Measurements from ENCODE around the gene PCBP1. TPM values are rescaled to one million over a fixed set of nuclear protein-coding genes. Genes with fewer than 3 reads are reported as not detected.
"Not testable (repeated sequence)": the region's sequence is repeated elsewhere in the genome, so short reads cannot be mapped to it uniquely, and the experiment has no call there.

PCBP1 gene
- total and polyA plus RNA-seq, 5 donors, result 233 to 280 (median 242) TPM

- no peaks in the 10 kb centered on the region for H3K9me3 ChIP-seq (ENCODE audit: control insufficient read depth, low read length)
- no peak overlapping the region for H3K27ac ChIP-seq (ENCODE audit: low read length)
- H3K4me3 ChIP-seq (ENCODE audit: low read length), result no peak overlapping the region
- ATAC-seq (no peak), DNase-seq (no peak)
- intact Hi-C loops (cut with DNase I), result no loop called here
- no peaks in the 10 kb centered on the region for H3K27me3 ChIP-seq (ENCODE audit: control insufficient read depth, insufficient read depth)
- peaks cover 2% of the 10 kb centered on the region for H3K4me1 ChIP-seq (ENCODE audit: control insufficient read depth, insufficient read depth, low read length)
- WGBS, result 33% methylated on average over 1 of the region's 1 CpG
Measured at GRCh38 chr2:70128005-70128404, 40.7 kb downstream of the PCBP1 start.

- WGBS, result 70% methylated on average over 17 of the region's 17 CpGs
- intact Hi-C loops (cut with DNase I); H3K9me3 ChIP-seq (ENCODE audit: control insufficient read depth, low read length); H3K27ac ChIP-seq (ENCODE audit: low read length); H3K27me3 ChIP-seq (ENCODE audit: control insufficient read depth, insufficient read depth); H3K4me1 ChIP-seq (ENCODE audit: control insufficient read depth, insufficient read depth, low read length); DNase-seq; ATAC-seq: not testable (repeated sequence)
- H3K4me3 ChIP-seq (ENCODE audit: low read length), result peak overlapping the region; percentile 51
Measured at GRCh38 chr2:70131344-70132143, 44.3 kb downstream of the PCBP1 start.

- peak overlapping the region; percentile 51 for H3K4me3 ChIP-seq (ENCODE audit: low read length)
- WGBS, result 7% methylated on average over 8 of the region's 8 CpGs
- H3K27me3 ChIP-seq (ENCODE audit: control insufficient read depth, insufficient read depth), result no peaks in the 10 kb centered on the region
- no peaks in the 10 kb centered on the region for H3K9me3 ChIP-seq (ENCODE audit: control insufficient read depth, low read length)
- H3K4me1 ChIP-seq (ENCODE audit: control insufficient read depth, insufficient read depth, low read length), result peaks cover 9% of the 10 kb centered on the region
- peak overlapping the region; percentile 100 for H3K27ac ChIP-seq (ENCODE audit: low read length)
- DNase-seq (peak in 2 of 3 donors; percentile 76 to 79), ATAC-seq (peak; percentile 78 to 84)
- intact Hi-C loops (cut with DNase I), result no loop called here
Measured at GRCh38 chr2:70132244-70133126, 45.2 kb downstream of the PCBP1 start.

- intact Hi-C loops (cut with DNase I), result no loop called here
- 56% methylated on average over 1 of the region's 1 CpG for WGBS
- DNase-seq (no peak), ATAC-seq (no peak)
- peaks cover 9% of the 10 kb centered on the region for H3K4me1 ChIP-seq (ENCODE audit: control insufficient read depth, insufficient read depth, low read length)
- H3K4me3 ChIP-seq (ENCODE audit: low read length), result peak overlapping the region; percentile 51
- no peaks in the 10 kb centered on the region for H3K9me3 ChIP-seq (ENCODE audit: control insufficient read depth, low read length)
- peak overlapping the region; percentile 100 for H3K27ac ChIP-seq (ENCODE audit: low read length)
- H3K27me3 ChIP-seq (ENCODE audit: control insufficient read depth, insufficient read depth), result no peaks in the 10 kb centered on the region
Measured at GRCh38 chr2:70133127-70133452, 45.8 kb downstream of the PCBP1 start.

GRCh38 chr2:70133491-70134322 is 46.4 kb downstream of the PCBP1 start:
- Histone ChIP-seq H3K27ac (ENCODE audit: low read length) (peak overlapping the region; percentile 71), H3K27me3 (ENCODE audit: control insufficient read depth, insufficient read depth) (no peaks in the 10 kb centered on the region), H3K9me3 (ENCODE audit: control insufficient read depth, low read length) (no peaks in the 10 kb centered on the region), H3K4me1 (ENCODE audit: control insufficient read depth, insufficient read depth, low read length) (peaks cover 9% of the 10 kb centered on the region), H3K4me3 (ENCODE audit: low read length) (no peak overlapping the region)
- 58% methylated on average over 10 of the region's 10 CpGs for WGBS
- DNase-seq (no peak), ATAC-seq (peak; percentile 13 to 14)
- intact Hi-C loops (cut with DNase I), result no loop called here

GRCh38 chr2:70134323-70134983 is 47.2 kb downstream of the PCBP1 start:
- H3K4me3 ChIP-seq (ENCODE audit: low read length); intact Hi-C loops (cut with DNase I); ATAC-seq; DNase-seq; H3K4me1 ChIP-seq (ENCODE audit: control insufficient read depth, insufficient read depth, low read length); H3K27me3 ChIP-seq (ENCODE audit: control insufficient read depth, insufficient read depth); H3K9me3 ChIP-seq (ENCODE audit: control insufficient read depth, low read length): not testable (repeated sequence)
- WGBS, result 92% methylated on average over 10 of the region's 10 CpGs
- peak overlapping the region; percentile 71 for H3K27ac ChIP-seq (ENCODE audit: low read length)

Other genes with a start within 250 kb of the PCBP1 start
- gene SNRNP27, start 193.5 kb upstream of the PCBP1 start, total RNA-seq, result 10 to 100 TPM; 50.8 to 69.6 (median 57.4) TPM
- 61.4 TPM for gene SNRNP27, start 193.5 kb upstream of the PCBP1 start, polyA plus RNA-seq
- 1 to 10 TPM; 6.1 to 7.9 (median 6.6) TPM for gene MXD1, start 172.4 kb upstream of the PCBP1 start, total RNA-seq
- 2.7 TPM for gene MXD1, start 172.4 kb upstream of the PCBP1 start, polyA plus RNA-seq
- gene ASPRV1, start 125.8 kb upstream of the PCBP1 start, total RNA-seq, result 1 to 10 TPM in 3 of 4 donors, under 1 TPM in 1; 0.79 to 1.2 (median 1.1) TPM
- 0.84 TPM for gene ASPRV1, start 125.8 kb upstream of the PCBP1 start, polyA plus RNA-seq
- gene C2orf42, start 103.5 kb downstream of the PCBP1 start, total RNA-seq, result 10 to 100 TPM; 12.5 to 14.4 (median 13.4) TPM
- gene C2orf42, start 103.5 kb downstream of the PCBP1 start, polyA plus RNA-seq, result 4.1 TPM
- 10 to 100 TPM; 47.5 to 62.9 (median 56.6) TPM for gene TIA1, start 161.2 kb downstream of the PCBP1 start, total RNA-seq
- 41.1 TPM for gene TIA1, start 161.2 kb downstream of the PCBP1 start, polyA plus RNA-seq
- gene PCYOX1, start 170.7 kb downstream of the PCBP1 start, total RNA-seq, result 10 to 100 TPM; 62.6 to 84.5 (median 76.0) TPM
- gene PCYOX1, start 170.7 kb downstream of the PCBP1 start, polyA plus RNA-seq, result 25.2 TPM
- gene SNRPG, start 206.3 kb downstream of the PCBP1 start, total RNA-seq, result 100 to 1,000 TPM in 3 of 4 donors, 10 to 100 TPM in 1; 87.9 to 144 (median 120) TPM
- 168 TPM for gene SNRPG, start 206.3 kb downstream of the PCBP1 start, polyA plus RNA-seq
- 10 to 100 TPM; 18.8 to 26.0 (median 22.1) TPM for gene FAM136A, start 214.6 kb downstream of the PCBP1 start, total RNA-seq
- 17.2 TPM for gene FAM136A, start 214.6 kb downstream of the PCBP1 start, polyA plus RNA-seq

Measured in right cardiac atrium (tissue), 5 donors.